RWPE1 (cell line): Measurements from ENCODE around the gene NR6A1.
A peak's percentile ranks its signal among the peaks of the same experiment; 100 is the strongest.

ENCODE experiments used
- CTCF ChIA-PET: fragments of 350-600 bp; sonication (Branson Sonifier 250); formaldehyde crosslinking; extraction: SDS; loops from one replicate; lab custom pipeline; 2021; lab: Yijun Ruan, JAX
- POLR2A ChIA-PET: fragments of 400-600 bp; formaldehyde crosslinking; extraction: SDS; loops from one replicate; lab custom pipeline; 2020; ENCODE audit warnings: antibody characterized with exemption; ENCODE audit not compliant: low non-redundant PET; lab: Yijun Ruan, JAX
- DNase-seq: peaks from one replicate; pipeline ENCODE4 v3.0.0; 2012; ENCODE audit warnings: low spot score
- H3K27ac ChIP-seq: fragments of 450-650 bp; 2 replicates; pipeline ENCODE4 v1.5.1; 2017
- TF ChIP-seq, protein P1 (sequence below): fragments of 450-650 bp; conservative IDR thresholded peaks from 2 replicates; pipeline ENCODE4 v1.5.1; 2017; ENCODE audit warnings: low read depth, mild to moderate bottlenecking

Gene NR6A1

DNA sequence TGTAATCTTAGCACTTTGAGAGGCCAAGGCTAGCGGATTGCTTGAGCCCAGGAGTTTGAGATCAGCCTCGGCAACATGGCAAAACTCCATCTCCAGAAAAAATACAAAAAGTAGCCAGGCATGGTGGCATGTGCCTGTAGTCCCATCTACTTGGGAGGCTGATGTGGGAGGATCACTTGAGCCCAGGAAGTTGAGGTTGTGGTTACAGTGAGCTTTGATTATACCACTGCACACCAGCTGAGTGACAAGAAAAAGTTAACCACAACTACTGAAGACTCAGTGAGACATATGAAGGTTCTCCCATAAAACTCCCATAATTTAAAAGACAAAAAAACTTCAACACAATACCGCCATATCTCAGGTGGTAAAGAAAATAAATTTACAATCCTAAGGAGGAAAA, 98.0 kb downstream of the NR6A1 start:
- H3K27ac ChIP-seq: no peak overlapping the region
- TF ChIP-seq, protein P1, sequence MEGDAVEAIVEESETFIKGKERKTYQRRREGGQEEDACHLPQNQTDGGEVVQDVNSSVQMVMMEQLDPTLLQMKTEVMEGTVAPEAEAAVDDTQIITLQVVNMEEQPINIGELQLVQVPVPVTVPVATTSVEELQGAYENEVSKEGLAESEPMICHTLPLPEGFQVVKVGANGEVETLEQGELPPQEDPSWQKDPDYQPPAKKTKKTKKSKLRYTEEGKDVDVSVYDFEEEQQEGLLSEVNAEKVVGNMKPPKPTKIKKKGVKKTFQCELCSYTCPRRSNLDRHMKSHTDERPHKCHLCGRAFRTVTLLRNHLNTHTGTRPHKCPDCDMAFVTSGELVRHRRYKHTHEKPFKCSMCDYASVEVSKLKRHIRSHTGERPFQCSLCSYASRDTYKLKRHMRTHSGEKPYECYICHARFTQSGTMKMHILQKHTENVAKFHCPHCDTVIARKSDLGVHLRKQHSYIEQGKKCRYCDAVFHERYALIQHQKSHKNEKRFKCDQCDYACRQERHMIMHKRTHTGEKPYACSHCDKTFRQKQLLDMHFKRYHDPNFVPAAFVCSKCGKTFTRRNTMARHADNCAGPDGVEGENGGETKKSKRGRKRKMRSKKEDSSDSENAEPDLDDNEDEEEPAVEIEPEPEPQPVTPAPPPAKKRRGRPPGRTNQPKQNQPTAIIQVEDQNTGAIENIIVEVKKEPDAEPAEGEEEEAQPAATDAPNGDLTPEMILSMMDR: no peak
- POLR2A ChIA-PET: no interaction called here
- no peak for DNase-seq
- CTCF ChIA-PET: interaction anchor here (0.6 to 1.4 kb wide), 4 partner anchors 39 to 705 kb away, joined by 4 to 6 read pairs (median 5); no protein-coding TSS in a partner anchor

DNA sequence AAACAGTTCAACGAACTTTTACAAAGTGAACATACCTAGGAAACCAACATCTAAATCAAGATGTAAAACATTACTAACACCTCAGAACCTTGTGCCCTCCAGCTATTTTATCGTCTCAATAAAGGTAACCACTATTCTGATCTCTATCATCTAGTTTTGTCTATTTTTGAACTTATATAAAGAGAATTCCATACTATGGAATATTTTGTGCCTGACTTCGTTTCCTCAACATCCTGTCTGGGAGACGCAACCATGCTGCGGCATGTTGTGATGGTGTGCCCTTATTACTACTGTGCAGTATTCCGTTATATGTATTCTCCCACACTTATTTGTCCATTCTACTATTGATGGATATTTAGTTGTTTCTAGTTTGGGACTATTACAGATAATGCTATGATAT, 99.2 kb downstream of the NR6A1 start:
- POLR2A ChIA-PET: no interaction called here
- CTCF ChIA-PET: interaction anchor here (0.7 kb wide), 1 partner anchor 8 kb away, joined by 3 read pairs; no protein-coding TSS in a partner anchor
- H3K27ac ChIP-seq: no peak overlapping the region
- no peak for DNase-seq
- TF ChIP-seq, protein P1: no peak

DNA sequence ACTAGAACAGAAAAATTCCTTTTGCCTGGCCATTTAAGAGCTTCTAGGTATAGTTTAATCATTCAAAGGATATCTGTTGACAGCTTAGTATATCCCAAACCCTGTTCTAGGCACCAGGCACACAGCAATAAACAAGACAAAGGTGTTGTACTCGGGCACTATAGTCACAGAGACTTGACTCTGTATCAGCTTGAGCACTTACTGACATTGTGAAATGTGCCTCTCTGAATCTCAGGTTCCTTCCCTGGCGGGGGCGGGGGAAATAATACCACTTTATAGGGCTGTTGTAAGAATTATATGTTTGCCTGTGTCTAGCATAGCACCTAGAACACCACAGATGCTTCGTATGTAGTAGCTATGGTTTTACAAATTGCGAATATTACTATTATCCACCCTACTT, 104.5 kb downstream of the NR6A1 start:
- DNase-seq: no peak
- TF ChIP-seq, protein P1: no peak
- no peak overlapping the region for H3K27ac ChIP-seq
- ChIA-PET POLR2A (interaction anchor here (0.6 kb wide), 2 partner anchors 9 to 475 kb away, joined by 3 to 11 read pairs; no protein-coding TSS in a partner anchor), CTCF (interaction anchor here (0.6 kb wide), 2 partner anchors 14 to 208 kb away, joined by 3 read pairs; no protein-coding TSS in a partner anchor)

DNA sequence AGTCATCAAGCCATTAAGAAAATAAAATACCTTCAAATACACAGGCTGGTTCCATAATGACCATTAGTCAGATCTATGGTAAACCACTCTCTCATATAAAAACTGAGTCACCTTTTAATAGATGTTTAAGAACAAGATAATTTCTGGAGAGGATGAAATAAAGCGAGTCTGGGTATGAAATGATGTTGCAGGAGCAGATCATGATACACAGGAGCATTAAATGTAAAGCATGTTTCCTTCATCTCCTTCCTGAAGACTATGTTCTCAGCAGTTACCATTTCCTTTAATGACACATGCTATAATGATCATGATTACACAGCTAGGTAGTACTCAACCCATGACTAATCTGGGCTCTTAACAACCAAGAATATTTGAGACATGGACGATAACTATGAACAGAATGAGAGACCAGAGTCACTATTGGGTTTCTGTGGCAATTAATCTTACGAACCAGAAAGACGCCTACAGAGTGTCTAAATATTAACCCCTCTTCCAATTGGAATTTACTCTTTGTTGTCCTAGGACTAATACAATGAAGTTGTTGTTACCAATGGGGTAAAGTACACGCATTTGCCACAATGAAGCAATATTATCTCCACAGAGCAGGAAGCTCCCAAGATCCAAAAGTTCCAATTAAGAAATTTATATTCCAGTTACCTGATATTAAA, 105.6 kb downstream of the NR6A1 start:
- DNase-seq: peak; percentile 87
- CTCF ChIA-PET: interaction anchor here (0.6 to 1.8 kb wide), 7 partner anchors 9 to 114 kb away, joined by 3 to 6 read pairs (median 3); no protein-coding TSS in a partner anchor
- no peak overlapping the region for H3K27ac ChIP-seq
- TF ChIP-seq, protein P1: no peak
- POLR2A ChIA-PET: no interaction called here

DNA sequence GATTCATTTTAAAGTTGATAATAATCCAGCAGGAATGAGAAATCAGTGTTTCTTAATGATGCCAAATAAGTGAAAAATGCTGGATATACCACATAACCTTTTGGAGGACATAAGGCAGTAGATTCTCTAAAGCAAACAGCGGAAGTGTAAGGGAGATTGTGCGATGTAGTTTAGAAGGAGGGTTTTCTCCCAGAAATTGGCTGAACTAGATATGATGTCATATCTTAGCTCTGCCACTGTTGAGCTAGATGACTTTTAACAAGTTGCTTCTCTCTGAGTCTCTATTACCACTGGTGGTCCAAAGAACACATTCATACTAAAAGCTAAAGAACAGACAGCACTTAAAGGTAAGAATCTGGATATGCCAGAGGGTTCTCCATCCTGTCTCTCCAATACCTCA, 107.0 kb downstream of the NR6A1 start:
- TF ChIP-seq, protein P1: no peak
- POLR2A ChIA-PET: no interaction called here
- DNase-seq: no peak
- CTCF ChIA-PET: interaction anchor here (0.6 to 1.8 kb wide), 3 partner anchors 47 to 107 kb away, joined by 3 to 6 read pairs (median 4); no protein-coding TSS in a partner anchor
- H3K27ac ChIP-seq: no peak overlapping the region

DNA sequence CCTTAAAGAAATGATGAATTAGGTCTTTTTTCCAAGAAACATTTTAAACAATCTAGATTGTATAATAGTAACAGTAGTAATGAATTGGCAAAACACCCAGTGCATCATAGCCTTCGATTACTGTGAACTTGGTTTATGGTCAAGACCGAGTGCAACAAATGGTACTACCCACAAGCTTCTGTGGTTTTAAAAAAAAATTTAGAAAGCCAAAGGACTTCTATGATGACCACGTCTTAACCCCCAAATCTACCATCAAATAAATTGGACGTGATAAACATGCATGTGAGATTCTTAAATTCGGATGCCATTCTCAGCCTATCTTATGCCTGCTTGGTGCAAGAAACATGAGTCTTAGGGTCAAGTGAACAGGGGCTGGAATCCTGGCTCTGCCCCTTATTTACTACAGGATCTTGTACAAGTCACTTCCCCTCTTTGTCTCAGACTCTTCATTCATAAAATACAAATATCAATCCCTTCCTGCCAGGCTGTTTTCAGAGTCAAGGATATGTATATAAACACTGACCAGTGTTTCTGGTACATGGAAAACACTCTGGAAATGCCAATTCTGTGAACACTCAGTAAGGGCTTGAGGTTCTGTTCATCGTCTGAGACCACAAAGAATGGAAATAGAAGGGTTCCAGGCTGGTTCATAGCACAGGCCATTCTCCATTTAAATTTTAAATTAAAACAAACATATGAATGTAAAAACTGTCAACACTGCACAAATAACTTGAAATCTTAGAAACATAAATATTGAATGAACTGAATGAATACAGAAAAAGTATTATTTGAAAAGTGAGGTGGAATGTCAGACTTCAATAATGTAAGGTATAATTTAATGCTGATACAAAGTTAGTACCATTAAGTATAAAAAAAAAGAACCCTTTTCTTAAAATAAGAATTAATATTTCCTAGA, 107.8 kb downstream of the NR6A1 start:
- no peak overlapping the region for H3K27ac ChIP-seq
- no peak for DNase-seq
- ChIA-PET POLR2A (no interaction called here), CTCF (interaction anchor here (0.7 kb wide), 1 partner anchor 44 kb away, joined by 3 read pairs; no protein-coding TSS in a partner anchor)
- TF ChIP-seq, protein P1: no peak
